H1 (cell line): ENCODE data around the gene AURKAIP1. TPM values are rescaled to one million over a fixed set of nuclear protein-coding genes. Genes with fewer than 3 reads are reported as not detected.

Source experiments
- CTCF ChIA-PET: fragments of 300-600 bp; sonication (Branson Sonifier 250); formaldehyde crosslinking; loops from one replicate; lab custom pipeline; 2021; ENCODE audit not compliant: partially characterized antibody; lab: Charles Lee
- POLR2A ChIA-PET: fragments of 300-600 bp; sonication (Branson Sonifier 250); formaldehyde crosslinking; loops from one replicate; lab custom pipeline; 2021; ENCODE audit warnings: inconsistent platforms; ENCODE audit not compliant: partially characterized antibody; lab: Charles Lee
- DNase-seq, 2 experiments: peaks; one replicate each; pipeline versions ENCODE4 v3.0.0 to v3.0.0-alpha.2; 2010 to 2022; ENCODE audit warnings: low spot score in 2 of 2, low read depth in 1 of 2, mixed read lengths in 1 of 2
- FAIRE-seq: peaks from 2 replicates; lab custom pipeline; 2011; peaks lifted over from hg19 to GRCh38; lab: Jason Lieb, UNC
- H2AFZ ChIP-seq: 2 replicates; pipeline ENCODE4 v1.8.1; 2012; ENCODE audit warnings: low read length, inconsistent platforms
- H2AK5ac ChIP-seq: 2 replicates; pipeline ENCODE4 v1.6.1; 2013; ENCODE audit warnings: low read depth, low read length
- H2BK120ac ChIP-seq: replicated peaks from 2 replicates; pipeline ENCODE3; 2013; ENCODE audit warnings: low read depth, low read length, inconsistent platforms
- H2BK12ac ChIP-seq: 2 replicates; pipeline ENCODE4 v1.6.1; 2013; ENCODE audit warnings: low read depth, low read length
- H2BK15ac ChIP-seq: 2 replicates; pipeline ENCODE4 v1.6.1; 2013; ENCODE audit warnings: low read length
- H2BK20ac ChIP-seq: 2 replicates; pipeline ENCODE4 v1.6.1; 2013; ENCODE audit warnings: low read length
- H2BK5ac ChIP-seq: 2 replicates; pipeline ENCODE4 v1.6.1; 2013; ENCODE audit warnings: low read depth, low read length
- H3K14ac ChIP-seq: 2 replicates; pipeline ENCODE4 v1.6.1; 2013; ENCODE audit warnings: inconsistent platforms; ENCODE audit not compliant: insufficient read length
- H3K18ac ChIP-seq: 2 replicates; pipeline ENCODE4 v1.6.1; 2013; ENCODE audit warnings: low read length; ENCODE audit errors: extremely low read depth
- H3K23ac ChIP-seq: 2 replicates; pipeline ENCODE4 v1.6.1; 2013; ENCODE audit warnings: inconsistent platforms; ENCODE audit not compliant: insufficient read length
- H3K23me2 ChIP-seq: 2 replicates; pipeline ENCODE4 v1.6.1; 2013; ENCODE audit warnings: low read depth, low read length
- H3K27ac ChIP-seq: 2 replicates; pipeline ENCODE4 v1.6.1; 2011; ENCODE audit warnings: low read depth, low read length, inconsistent platforms
- H3K27me3 ChIP-seq, 4 experiments: replicated peaks in 1 of 4; 1 replicate in 1 of 4; 2 replicates in 3 of 4; pipeline versions ENCODE4 v1.6.1 to v1.8.1; 2011 to 2013; ENCODE audit warnings: low read length in 3 of 4, mild to moderate bottlenecking in 3 of 4, inconsistent platforms in 2 of 4, mixed read lengths in 2 of 4, moderate library complexity in 1 of 4; ENCODE audit not compliant: control insufficient read depth in 3 of 4, insufficient read depth in 3 of 4; ENCODE audit errors: extremely low read depth in 1 of 4
- H3K36me3 ChIP-seq, 4 experiments: 2 replicates each; pipeline versions ENCODE4 v1.6.1 to v1.8.1; 2011 to 2013; ENCODE audit warnings: mild to moderate bottlenecking in 4 of 4, low read length in 3 of 4, moderate library complexity in 2 of 4, control low read depth in 1 of 4, inconsistent platforms in 1 of 4; ENCODE audit not compliant: insufficient read depth in 4 of 4, control insufficient read depth in 2 of 4
- H3K4ac ChIP-seq: replicated peaks from 2 replicates; pipeline ENCODE3; 2013; ENCODE audit warnings: low read length, low read depth, mixed read lengths, inconsistent platforms; ENCODE audit not compliant: insufficient read length
- H3K4me1 ChIP-seq, 4 experiments: replicated peaks in 1 of 4; 1 replicate in 1 of 4; 2 replicates in 3 of 4; pipeline versions ENCODE4 v1.6.1 to v1.8.1; 2011 to 2013; ENCODE audit warnings: low read length in 3 of 4, inconsistent platforms in 2 of 4, mixed read lengths in 1 of 4; ENCODE audit not compliant: insufficient read depth in 4 of 4, control insufficient read depth in 3 of 4
- H3K4me2 ChIP-seq, 2 experiments: 2 replicates each; pipeline versions ENCODE4 v1.6.1 to v1.8.1; 2011 to 2013; ENCODE audit warnings: low read depth in 2 of 2, low read length in 2 of 2, control low read depth in 1 of 2, inconsistent platforms in 1 of 2, mild to moderate bottlenecking in 1 of 2; ENCODE audit not compliant: insufficient read depth in 1 of 2
- H3K4me3 ChIP-seq, 4 experiments: fragments of 200-600, 300-600 bp in 1 of 4; sonication (generic), shearing (Covaris generic), sonication (Bioruptor Twin) in 1 of 4; 2 replicates each; pipeline versions ENCODE4 v1.5.1 to v1.8.1; 2011 to 2016; ENCODE audit warnings: low read length in 4 of 4, low read depth in 3 of 4, control low read depth in 2 of 4, inconsistent platforms in 2 of 4, mild to moderate bottlenecking in 2 of 4, mixed read lengths in 1 of 4, moderate library complexity in 1 of 4; ENCODE audit not compliant: insufficient read depth in 2 of 4; ENCODE audit errors: extremely low read depth in 1 of 4
- H3K56ac ChIP-seq: replicated peaks from 2 replicates; pipeline ENCODE3; 2013; ENCODE audit warnings: low read depth, mild to moderate bottlenecking, mixed read lengths, low read length, inconsistent platforms; ENCODE audit not compliant: insufficient read length
- H3K79me1 ChIP-seq: 2 replicates; pipeline ENCODE4 v1.6.1; 2013; ENCODE audit warnings: low read depth, low read length, control low read depth
- H3K79me2 ChIP-seq, 2 experiments: 2 replicates each; pipeline versions ENCODE4 v1.6.1 to v1.8.1; 2012 to 2013; ENCODE audit warnings: low read length in 2 of 2, mild to moderate bottlenecking in 2 of 2, inconsistent platforms in 1 of 2; ENCODE audit not compliant: insufficient read depth in 2 of 2, control insufficient read depth in 1 of 2
- H3K9ac ChIP-seq, 4 experiments: replicated peaks in 1 of 4; 1 replicate in 1 of 4; 2 replicates in 3 of 4; pipeline versions ENCODE4 v1.6.1 to v1.8.1; 2011 to 2013; ENCODE audit warnings: low read depth in 3 of 4, low read length in 3 of 4, control low read depth in 2 of 4, mild to moderate bottlenecking in 2 of 4, moderate library complexity in 2 of 4, inconsistent platforms in 1 of 4; ENCODE audit errors: extremely low read depth in 1 of 4
- H3K9me3 ChIP-seq, 2 experiments: 2 replicates each; pipeline versions ENCODE4 v1.6.1 to v1.8.1; 2012 to 2013; ENCODE audit warnings: mild to moderate bottlenecking in 2 of 2, moderate library complexity in 2 of 2, control low read depth in 1 of 2, inconsistent platforms in 1 of 2, low read depth in 1 of 2, low read length in 1 of 2, mixed read lengths in 1 of 2; ENCODE audit not compliant: insufficient read depth in 2 of 2
- H4K20me1 ChIP-seq, 2 experiments: replicated peaks in 1 of 2; 2 replicates each; pipeline versions ENCODE3 to v1.8.1; 2011 to 2013; ENCODE audit warnings: inconsistent platforms in 2 of 2, low read length in 2 of 2, mild to moderate bottlenecking in 1 of 2; ENCODE audit not compliant: insufficient read depth in 2 of 2, control insufficient read depth in 1 of 2
- H4K5ac ChIP-seq: 2 replicates; pipeline ENCODE4 v1.6.1; 2013; ENCODE audit warnings: low read length, low read depth, mixed read lengths, inconsistent platforms; ENCODE audit not compliant: insufficient read length
- H4K8ac ChIP-seq: 2 replicates; pipeline ENCODE4 v1.8.0; 2013; ENCODE audit warnings: mild to moderate bottlenecking, moderate library complexity, low read length, inconsistent platforms; ENCODE audit not compliant: insufficient read depth; ENCODE audit errors: extremely low read depth
- H4K91ac ChIP-seq: replicated peaks from 2 replicates; pipeline ENCODE3; 2013; ENCODE audit warnings: low read length, mixed read lengths, inconsistent platforms; ENCODE audit not compliant: insufficient read length
- HDAC6 ChIP-seq: IDR thresholded peaks from one replicate; pipeline ENCODE4 v1.7.1; 2012; ENCODE audit warnings: low read depth, mild to moderate bottlenecking, inconsistent platforms, low read length, moderate library complexity
- SP1 ChIP-seq: IDR thresholded peaks from 2 replicates; pipeline ENCODE4 v1.6.1; 2011; ENCODE audit warnings: low read depth, low read length
- TBP ChIP-seq: IDR thresholded peaks from 2 replicates; pipeline ENCODE4 v1.6.1; 2011; ENCODE audit warnings: low read depth, low read length, improper control_type of control experiment
- TEAD4 ChIP-seq: IDR thresholded peaks from 2 replicates; pipeline ENCODE4 v1.6.1; 2012; ENCODE audit warnings: low read depth, low read length, inconsistent platforms, mixed read lengths
- WGBS, 2 experiments: shearing (Covaris generic) in 1 of 2; methylation state at CpG; one replicate each; pipeline versions ENCODE4 v1.1.6 to v1.1.7; 2013 to 2015; ENCODE audit warnings: low lambda C conversion rate in 2 of 2, mixed read lengths in 2 of 2, inconsistent platforms in 1 of 2, low coverage in 1 of 2, missing lambda C conversion rate in 1 of 2; ENCODE audit not compliant: insufficient replicate concordance in 2 of 2, insufficient coverage in 1 of 2, insufficient read length in 1 of 2; ENCODE audit errors: extremely low coverage in 1 of 2, missing lambda C conversion rate in 1 of 2; 5-methylcytosine and 5-hydroxymethylcytosine counted together
- polyA plus RNA-seq, 7 experiments: library from polyadenylated mRNA; depleted of rRNA in 3 of 7; stranded (reverse) in 5 of 7; unstranded in 2 of 7; fragments of >200 nt in 5 of 7; fragments of 200-250 nt in 2 of 7; gene quantifications; 1 replicate in 5 of 7; 2 replicates in 1 of 7; 4 replicates in 1 of 7; pipeline versions ENCODE4 v1.2.1 to v1.2.3, GENCODE V29; 2011 to 2013; ENCODE audit warnings: missing spikeins in 2 of 7, mixed read lengths in 2 of 7
- total RNA-seq: library from RNA; stranded (reverse); fragmentation: NEBNext Ultra II Directional; extraction: Animal tissue kit (Norgen Biotek cat#: 25700); gene quantifications from 2 replicates; pipeline ENCODE4 v1.2.1, GENCODE V29; 2021

AURKAIP1 gene
- total and polyA plus RNA-seq, 2 of the 8 experiments (the other 6 are each of a cell fraction or from before 2014, with no cell fraction given): 87.8 to 194 TPM

GRCh38 chr1:1343811-1344421, 31.1 kb downstream of the AURKAIP1 start:
- Histone ChIP-seq H2BK15ac (no peak overlapping the region), H3K4me2 (no peak overlapping the region), H4K20me1 (peaks cover 20 to 48% of the 10 kb centered on the region in 2 experiments), H3K23me2 (peaks cover 10% of the 10 kb centered on the region; the same call in 1 of the 2 replicates), H3K9ac (no peak overlapping the region), H2AFZ (no peak overlapping the region), H3K14ac (no peak overlapping the region), H2BK12ac (no peak overlapping the region), H4K5ac (no peak overlapping the region), H3K4ac (no peak overlapping the region), H4K8ac (no peak overlapping the region; the same call in 1 of the 2 replicates), H3K4me1 (peaks cover 0 to 16% (median 9%) of the 10 kb centered on the region in 4 experiments; a peak in 5 of 7 replicates), H3K9me3 (peaks cover 0 to 5% of the 10 kb centered on the region in 2 experiments; a peak in 1 of 4 replicates), H3K23ac (no peak overlapping the region), H2AK5ac (no peak overlapping the region), H2BK20ac (no peak overlapping the region), H3K79me1 (peaks cover 27% of the 10 kb centered on the region), H3K36me3 (peaks cover 2 to 27% (median 11%) of the 10 kb centered on the region in 4 experiments; a peak in 6 of 8 replicates), H3K27ac (no peak overlapping the region), H3K79me2 (peaks cover 0 to 28% of the 10 kb centered on the region in 2 experiments; a peak in 3 of 4 replicates), H2BK5ac (no peak overlapping the region), H3K18ac (no peak overlapping the region), H2BK120ac (no peak overlapping the region), H3K56ac (no peak overlapping the region), H3K27me3 (no peaks in the 10 kb centered on the region; a peak in 1 of 7 replicates), H4K91ac (no peak overlapping the region), H3K4me3 (no peak overlapping the region)
- CTCF ChIA-PET: interaction anchor here (0.9 to 4.4 kb wide), 10 partner anchors 9 to 278 kb away, joined by 3 to 34 read pairs (median 3); no protein-coding TSS in a partner anchor
- POLR2A ChIA-PET: interaction anchor here (0.9 to 3.1 kb wide), 8 partner anchors 9 to 67 kb away, joined by 3 to 12 read pairs (median 4); no protein-coding TSS in a partner anchor
- no peak for FAIRE-seq
- WGBS, 2 experiments: 93% methylated on average over 24 of the region's 24 CpGs; no CpG with 5 or more reads in 1 of the 2 experiments
- no peak for DNase-seq
- TF ChIP-seq HDAC6 (no peak), TBP (no peak), TEAD4 (no peak), SP1 (no peak)
